ENCODE measurements around the gene COMT. TPM values are rescaled to one million over a fixed set of nuclear protein-coding genes. Genes with fewer than 3 reads are reported as not detected.

Gene COMT
- total and polyA plus RNA-seq, 8 donors = 25.1 to 174 (median 103) TPM

- no peak for DNase-seq
- Histone ChIP-seq H3K27ac (peak overlapping the region; percentile 41 to 67 (median 52)), H3K9me3 (no peaks in the 10 kb centered on the region), H3K36me3 (peaks cover 16 to 95% (median 75%) of the 10 kb centered on the region in 4 donors), H3K4me3 (no peak overlapping the region), H3K4me1 (peaks cover 19 to 73% (median 46%) of the 10 kb centered on the region in 4 donors), H3K27me3 (no peaks in the 10 kb centered on the region)
- TF ChIP-seq POLR2AphosphoS5 (IDR thresholded peaks at IDR 0.05) (no peak), EP300 (IDR thresholded peaks at IDR 0.05) (no peak), POLR2A (IDR thresholded peaks at IDR 0.05) (no peak), CTCF (IDR thresholded peaks at IDR 0.05) (no peak)
- intact Hi-C loops (cut with DNase I; ENCODE audit: low total_unique reads) = no loop called here
- 57 to 75% (median 71%) methylated on average over 3 to 7 of the region's 7 CpGs for WGBS, 5 donors
These were observed 26.4 kb downstream of the COMT start for GRCh38 chr22:19967850-19968449.

GRCh38 chr22:19968450-19968891 is 26.9 kb downstream of the COMT start:
- Histone ChIP-seq H3K4me3 (no peak overlapping the region), H3K27ac (peak overlapping the region; percentile 41 to 67 (median 52)), H3K36me3 (peaks cover 15 to 95% (median 76%) of the 10 kb centered on the region in 4 donors), H3K4me1 (peaks cover 17 to 68% (median 41%) of the 10 kb centered on the region in 4 donors), H3K27me3 (no peaks in the 10 kb centered on the region), H3K9me3 (no peaks in the 10 kb centered on the region)
- intact Hi-C loops (cut with DNase I; ENCODE audit: low total_unique reads) = no loop called here
- DNase-seq = peak in 1 of 2 donors; percentile 49
- TF ChIP-seq POLR2AphosphoS5 (IDR thresholded peaks at IDR 0.05) (no peak), CTCF (IDR thresholded peaks at IDR 0.05) (no peak), EP300 (IDR thresholded peaks at IDR 0.05) (no peak), POLR2A (IDR thresholded peaks at IDR 0.05) (no peak)
- WGBS, 5 donors = 31 to 71% (median 49%) methylated on average over 8 to 18 of the region's 18 CpGs

- H3K27ac ChIP-seq = peak overlapping the region in 4 of 5 donors; percentile 52 to 67 (median 56)
- no peaks in the 10 kb centered on the region for H3K27me3 ChIP-seq
- H3K4me1 ChIP-seq = peaks cover 8 to 63% (median 34%) of the 10 kb centered on the region in 4 donors
- peaks cover 6 to 92% (median 69%) of the 10 kb centered on the region in 4 donors for H3K36me3 ChIP-seq
- no peak for TF ChIP-seq CTCF (IDR thresholded peaks at IDR 0.05)
- no peak for TF ChIP-seq EP300 (IDR thresholded peaks at IDR 0.05)
- no peak for TF ChIP-seq POLR2A (IDR thresholded peaks at IDR 0.05)
- TF ChIP-seq POLR2AphosphoS5 (IDR thresholded peaks at IDR 0.05) = no peak
- intact Hi-C loops (cut with DNase I; ENCODE audit: low total_unique reads) = no loop called here
- H3K9me3 ChIP-seq = no peaks in the 10 kb centered on the region
- H3K4me3 ChIP-seq = no peak overlapping the region
- no peak for DNase-seq
- 70 to 81% (median 74%) methylated on average over 11 of the region's 11 CpGs for WGBS, 5 donors
These were observed 27.8 kb downstream of the COMT start for GRCh38 chr22:19969141-19969928.

- no peak for DNase-seq
- Histone ChIP-seq H3K9me3 (no peaks in the 10 kb centered on the region), H3K27ac (peak overlapping the region in 4 of 5 donors; percentile 17 to 59 (median 37)), H3K36me3 (peaks cover 0 to 85% (median 62%) of the 10 kb centered on the region in 4 donors), H3K27me3 (no peaks in the 10 kb centered on the region), H3K4me3 (no peak overlapping the region), H3K4me1 (peaks cover 6 to 71% (median 36%) of the 10 kb centered on the region in 4 donors)
- intact Hi-C loops (cut with DNase I; ENCODE audit: low total_unique reads) = no loop called here
- no peak for TF ChIP-seq EP300 (IDR thresholded peaks at IDR 0.05)
- no peak for TF ChIP-seq CTCF (IDR thresholded peaks at IDR 0.05)
- no peak for TF ChIP-seq POLR2AphosphoS5 (IDR thresholded peaks at IDR 0.05)
- TF ChIP-seq POLR2A (IDR thresholded peaks at IDR 0.05) = no peak
- whole genome bisulfite sequencing, 5 donors = 65 to 78% (median 72%) methylated on average over 6 to 9 of the region's 9 CpGs
These were observed 28.5 kb downstream of the COMT start for GRCh38 chr22:19970031-19970478.
